GM19397 (cell line): ENCODE results near the gene TBC1D4.
A peak's percentile ranks its signal among the peaks of the same experiment; 100 is the strongest.

ENCODE experiments used
- ATAC-seq: cut with Tn5 transposase; IDR thresholded peaks from one replicate; pipeline ENCODE4 v1.9.1; 2021; ENCODE audit warnings: mild to moderate bottlenecking, moderate library complexity; ENCODE audit not compliant: unreplicated experiment

TBC1D4 gene

GRCh38 chr13:75486146-75487062 lies 4.4 kb upstream of the TBC1D4 start:
- no peak for ATAC-seq

GRCh38 chr13:75485286-75486062 lies 3.5 kb upstream of the TBC1D4 start:
- no peak for ATAC-seq

GRCh38 chr13:75482820-75483079 lies 781 bp upstream of the TBC1D4 start:
- no peak for ATAC-seq

GRCh38 chr13:75481176-75482069 lies 546 bp downstream of the TBC1D4 start:
- peak; percentile 34 for ATAC-seq

GRCh38 chr13:75480671-75481175 lies 1.2 kb downstream of the TBC1D4 start:
- ATAC-seq: peak; percentile 4

- ATAC-seq: no peak
Observed at GRCh38 chr13:75479102-75479740, 2.7 kb downstream of the TBC1D4 start.

- no peak for ATAC-seq
Observed at GRCh38 chr13:75478659-75479058, 3.3 kb downstream of the TBC1D4 start.

- ATAC-seq: no peak
Observed at GRCh38 chr13:75474956-75475355, 7.0 kb downstream of the TBC1D4 start.

- ATAC-seq: no peak
Observed at GRCh38 chr13:75473468-75473867, 8.5 kb downstream of the TBC1D4 start.

GRCh38 chr13:75470676-75471075 lies 11.3 kb downstream of the TBC1D4 start:
- ATAC-seq: no peak

GRCh38 chr13:75469047-75469446 lies 12.9 kb downstream of the TBC1D4 start:
- ATAC-seq: no peak

- ATAC-seq: no peak
Observed at GRCh38 chr13:75468602-75469001, 13.4 kb downstream of the TBC1D4 start.

- ATAC-seq: no peak
Observed at GRCh38 chr13:75468098-75468497, 13.9 kb downstream of the TBC1D4 start.

GRCh38 chr13:75467040-75467728 lies 14.8 kb downstream of the TBC1D4 start:
- ATAC-seq: no peak

GRCh38 chr13:75465236-75465635 lies 16.7 kb downstream of the TBC1D4 start:
- no peak for ATAC-seq

GRCh38 chr13:75461314-75461713 lies 20.7 kb downstream of the TBC1D4 start:
- no peak for ATAC-seq

- no peak for ATAC-seq
Observed at GRCh38 chr13:75460644-75461043, 21.3 kb downstream of the TBC1D4 start.

GRCh38 chr13:75458696-75459422 lies 23.1 kb downstream of the TBC1D4 start:
- peak; percentile 98 for ATAC-seq

- no peak for ATAC-seq
Observed at GRCh38 chr13:75455962-75456361, 26.0 kb downstream of the TBC1D4 start.
